K562 (cell line): ENCODE measurements around the gene POLR2L. TPM values are rescaled to one million over a fixed set of nuclear protein-coding genes. Genes with fewer than 3 reads are reported as not detected.

ENCODE experiments used
- ATAC-seq: fragments of 200-7000 bp; cut with Tn5 transposase; 3 replicates; pipeline ENCODE4 v1.9.1; 2020; ENCODE audit warnings: moderate library complexity
- BruUV-seq: library from RNA; stranded (reverse); fragments of 400-500 nt; replicated peaks from 2 replicates; lab custom pipeline; 2021; lab: Mats Ljungman, UMichigan
- CTCF ChIA-PET: fragments of 300-600 bp; formaldehyde crosslinking; extraction: SDS; loops from one replicate; lab custom pipeline; 2021; ENCODE audit warnings: low intra/inter-chr PET ratio; lab: Yijun Ruan, JAX
- POLR2A ChIA-PET: fragments of 300-600, 350-650 bp; sonication (Branson Sonifier 250); formaldehyde crosslinking; extraction: SDS; loops from one replicate; lab custom pipeline; 2021; ENCODE audit warnings: antibody characterized with exemption, inconsistent platforms; lab: Yijun Ruan, JAX
- DNase-seq, 4 experiments: peaks; one replicate each; pipeline versions ENCODE4 v3.0.0 to v3.0.0-alpha.2; 2011 to 2018; ENCODE audit warnings: low spot score in 3 of 4, mixed read lengths in 3 of 4; ENCODE audit errors: extremely low read depth in 1 of 4
- FAIRE-seq: peaks from 2 replicates; lab custom pipeline; 2011; peaks lifted over from hg19 to GRCh38; lab: Jason Lieb, UNC
- H2AFZ ChIP-seq: 2 replicates; pipeline ENCODE4 v1.6.0; 2011; ENCODE audit warnings: low read depth, low read length, control low read depth, inconsistent platforms
- H3K27ac ChIP-seq: fragments of 200-600 bp; 3 replicates; pipeline ENCODE4 v1.8.0; 2011; ENCODE audit warnings: low read depth, mild to moderate bottlenecking, control low read depth, inconsistent platforms, low read length, moderate library complexity, mixed read lengths; ENCODE audit errors: extremely low read depth
- H3K27me3 ChIP-seq, 2 experiments: fragments of 300-600 bp in 1 of 2; 2 replicates in 1 of 2; 3 replicates in 1 of 2; pipeline versions ENCODE4 v1.6.0 to v1.8.0; 2011; ENCODE audit warnings: inconsistent platforms in 2 of 2, low read length in 2 of 2, mild to moderate bottlenecking in 1 of 2, mixed read lengths in 1 of 2, moderate library complexity in 1 of 2; ENCODE audit not compliant: control insufficient read depth in 2 of 2, insufficient read depth in 2 of 2
- H3K36me3 ChIP-seq: fragments of 300-600 bp; 3 replicates; pipeline ENCODE4 v1.8.0; 2011; ENCODE audit warnings: mild to moderate bottlenecking, low read length, inconsistent platforms; ENCODE audit not compliant: control insufficient read depth, insufficient read depth
- H3K4me1 ChIP-seq, 2 experiments: fragments of 200-600 bp in 1 of 2; replicated peaks in 1 of 2; 2 replicates in 1 of 2; 3 replicates in 1 of 2; pipeline versions ENCODE4 v1.5.1 to v1.8.0; 2011; ENCODE audit warnings: inconsistent platforms in 2 of 2, low read length in 2 of 2, mild to moderate bottlenecking in 1 of 2, mixed read lengths in 1 of 2, moderate library complexity in 1 of 2; ENCODE audit not compliant: control insufficient read depth in 2 of 2, insufficient read depth in 2 of 2
- H3K4me2 ChIP-seq: 2 replicates; pipeline ENCODE4 v1.6.1; 2011; ENCODE audit warnings: low read length, control low read depth, inconsistent platforms, mixed read lengths; ENCODE audit not compliant: insufficient read depth
- H3K4me3 ChIP-seq: fragments of 200-600 bp; sonication (generic), shearing (Covaris generic); 2 replicates; pipeline ENCODE4 v1.5.1; 2016; ENCODE audit warnings: control low read depth, inconsistent platforms
- H3K79me2 ChIP-seq: fragments of 200-600 bp; 3 replicates; pipeline ENCODE4 v1.8.0; 2011; ENCODE audit warnings: low read length, inconsistent platforms; ENCODE audit not compliant: control insufficient read depth, insufficient read depth
- H3K9ac ChIP-seq, 2 experiments: 2 replicates each; pipeline versions ENCODE4 v1.6.0 to v1.6.1; 2011; ENCODE audit warnings: low read depth in 2 of 2, low read length in 2 of 2, control low read depth in 1 of 2, inconsistent platforms in 1 of 2, mild to moderate bottlenecking in 1 of 2, mixed read lengths in 1 of 2; ENCODE audit not compliant: insufficient read depth in 1 of 2
- H3K9me1 ChIP-seq: one replicate; pipeline ENCODE4 v1.6.0; 2011; ENCODE audit warnings: inconsistent platforms, mild to moderate bottlenecking, low read length, moderate library complexity; ENCODE audit not compliant: control insufficient read depth, insufficient read depth
- H3K9me3 ChIP-seq: replicated peaks from 2 replicates; pipeline ENCODE4 v1.5.1; 2011; ENCODE audit warnings: low read depth, low read length, inconsistent platforms; ENCODE audit not compliant: control insufficient read depth, insufficient read depth
- H4K20me1 ChIP-seq: replicated peaks from 2 replicates; pipeline ENCODE4 v1.6.1; 2011; ENCODE audit warnings: low read length, inconsistent platforms, mixed read lengths; ENCODE audit not compliant: control insufficient read depth, insufficient read depth
- DPF2 ChIP-seq: fragments of 450-650 bp; IDR thresholded peaks from 2 replicates; pipeline ENCODE4 v1.6.1; 2016
- FOXK1 ChIP-seq: sonication (generic); formaldehyde crosslinking; IDR thresholded peaks from 2 replicates; pipeline ENCODE4 v1.8.0; 2022; ENCODE audit warnings: missing genetic modification reagents, mild to moderate bottlenecking, borderline replicate concordance
- POLR2A ChIP-seq: fragments of 450-650 bp; conservative IDR thresholded peaks from 2 replicates; pipeline ENCODE4 v1.6.1; 2016
- POLR2G ChIP-seq: fragments of 200-400 bp; formaldehyde crosslinking; IDR thresholded peaks from 2 replicates; pipeline ENCODE4 v1.6.1; 2017; ENCODE audit warnings: low read depth, mild to moderate bottlenecking, antibody characterized with exemption, low read length, moderate library complexity
- RBM22 ChIP-seq: fragments of 200-400 bp; formaldehyde crosslinking; IDR thresholded peaks from 2 replicates; pipeline ENCODE4 v1.6.1; 2018; ENCODE audit warnings: low read length, low read depth; ENCODE audit not compliant: poor library complexity, severe bottlenecking
- WGBS: fragments of 100-300 bp; shearing (Covaris generic); methylation state at CpG from one replicate; pipeline ENCODE4 v1.1.6; 2016; ENCODE audit warnings: low coverage, mixed read lengths; ENCODE audit not compliant: insufficient coverage; ENCODE audit errors: missing lambda C conversion rate; 5-methylcytosine and 5-hydroxymethylcytosine counted together
- in situ Hi-C: fragments of 300-500 bp; cut with MboI; formaldehyde crosslinking; loops from 4 replicates; pipeline ENCODE4 v1.15.0; 2018; ENCODE audit warnings: inconsistent platforms, mixed read lengths
- intact Hi-C: fragments of 100-400 bp; cut with micrococcal nuclease; formaldehyde crosslinking; loops from 2 replicates; pipeline ENCODE4 v1.14.2; 2022
- polyA plus RNA-seq, 8 experiments: library from polyadenylated mRNA; depleted of rRNA in 4 of 8; stranded (reverse) in 5 of 8; unstranded in 3 of 8; fragments of >200 nt; fragmentation: Nextera tagmentation in 2 of 8; fragmentation: Illumina TruSeq in 1 of 8; extraction: Ambion mirVana in 2 of 8; extraction: Trizol in 1 of 8; gene quantifications; 2 replicates each; pipeline versions ENCODE4 v1.2.1 to v1.2.3, GENCODE V29; 2011 to 2014; ENCODE audit warnings: inconsistent platforms in 1 of 8, missing spikeins in 1 of 8
- total RNA-seq, 7 experiments: library from RNA; depleted of rRNA in 6 of 7; stranded (reverse); fragments of >200 nt in 6 of 7; fragmentation: Illumina TruSeq in 2 of 7; extraction: Trizol in 2 of 7; gene quantifications; 2 replicates each; pipeline versions ENCODE4 v1.2.1 to v1.2.3, GENCODE V29; 2011 to 2021; ENCODE audit warnings: low replicate concordance in 1 of 7

Gene POLR2L
- total and polyA plus RNA-seq, 9 of the 15 experiments (the other 6 are each of a cell fraction or from before 2014, with no cell fraction given) = 38.3 to 688 (median 108) TPM

GRCh38 chr11:869399-870126, 27.2 kb upstream of the POLR2L start:
- Histone ChIP-seq H3K4me2 (no peak overlapping the region), H3K9me3 (no peaks in the 10 kb centered on the region), H3K9ac (no peak overlapping the region; a peak in 1 of 4 replicates), H2AFZ (no peak overlapping the region), H3K79me2 (no peaks in the 10 kb centered on the region), H3K27me3 (no peaks in the 10 kb centered on the region), H3K9me1 (no peaks in the 10 kb centered on the region), H4K20me1 (0 out of 2 replicates have a peak, but pooled peaks cover 9% of the 10 kb centered on the region), H3K27ac (no peak overlapping the region), H3K4me1 (peaks cover 0 to 79% of the 10 kb centered on the region in 2 experiments; a peak in 2 of 5 replicates), H3K36me3 (peaks cover 47% of the 10 kb centered on the region), H3K4me3 (no peak overlapping the region)
- TF ChIP-seq POLR2G (peak; percentile 38; the same call in 1 of the 2 replicates), DPF2 (no peak), RBM22 (peak; percentile 41)
- ChIA-PET POLR2A (interaction anchor here (0.6 kb wide), 2 partner anchors 23 to 119 kb away, joined by 3 read pairs; no protein-coding TSS in a partner anchor), CTCF (no interaction called here)
- intact Hi-C loops = no loop called here
- BruUV-seq = no TSS peak
- no peak for FAIRE-seq
- 95% methylated on average over 18 of the region's 25 CpGs for WGBS
- no peak for ATAC-seq
- no peak for DNase-seq
- in situ Hi-C loops = no loop called here

- Histone ChIP-seq H3K27ac (no peak overlapping the region), H3K27me3 (no peaks in the 10 kb centered on the region), H3K4me1 (peaks cover 0 to 86% of the 10 kb centered on the region in 2 experiments; a peak in 2 of 5 replicates), H3K79me2 (no peaks in the 10 kb centered on the region), H3K4me2 (no peak overlapping the region), H3K9me3 (no peaks in the 10 kb centered on the region), H3K36me3 (peaks cover 43% of the 10 kb centered on the region; the same call in 2 of the 3 replicates), H3K4me3 (no peak overlapping the region), H3K9me1 (no peaks in the 10 kb centered on the region), H4K20me1 (peaks cover 12% of the 10 kb centered on the region; the same call in 1 of the 2 replicates), H3K9ac (no peak overlapping the region), H2AFZ (no peak overlapping the region)
- DNase-seq (no peak), FAIRE-seq (no peak), ATAC-seq (no peak)
- in situ Hi-C loops (no loop called here), intact Hi-C loops (no loop called here)
- ChIA-PET CTCF (no interaction called here), POLR2A (interaction anchor here (0.6 kb wide), 2 partner anchors 23 to 119 kb away, joined by 3 read pairs; no protein-coding TSS in a partner anchor)
- 90% methylated on average over 12 of the region's 12 CpGs for WGBS
- BruUV-seq = no TSS peak
- TF ChIP-seq POLR2G (peak; percentile 57), FOXK1 (no peak), POLR2A (peak; percentile 23; the same call in 1 of the 2 replicates)
Measured at GRCh38 chr11:868802-869201, 26.5 kb upstream of the POLR2L start.
